ENCODE data around the gene ZNF74. TPM values are rescaled to one million over a fixed set of nuclear protein-coding genes. Genes with fewer than 3 reads are reported as not detected.

Gene ZNF74
- total and polyA plus RNA-seq, 10 of the 15 experiments (the other 5 are each of a cell fraction or from before 2014, with no cell fraction given) = 0.37 to 9.3 (median 5.1) TPM

- no peak for TF ChIP-seq BCLAF1 (IDR thresholded peaks at IDR 0.05)
Measured at GRCh38 chr22:20423008-20423905, 29.3 kb downstream of the ZNF74 start (continued).

DNA sequence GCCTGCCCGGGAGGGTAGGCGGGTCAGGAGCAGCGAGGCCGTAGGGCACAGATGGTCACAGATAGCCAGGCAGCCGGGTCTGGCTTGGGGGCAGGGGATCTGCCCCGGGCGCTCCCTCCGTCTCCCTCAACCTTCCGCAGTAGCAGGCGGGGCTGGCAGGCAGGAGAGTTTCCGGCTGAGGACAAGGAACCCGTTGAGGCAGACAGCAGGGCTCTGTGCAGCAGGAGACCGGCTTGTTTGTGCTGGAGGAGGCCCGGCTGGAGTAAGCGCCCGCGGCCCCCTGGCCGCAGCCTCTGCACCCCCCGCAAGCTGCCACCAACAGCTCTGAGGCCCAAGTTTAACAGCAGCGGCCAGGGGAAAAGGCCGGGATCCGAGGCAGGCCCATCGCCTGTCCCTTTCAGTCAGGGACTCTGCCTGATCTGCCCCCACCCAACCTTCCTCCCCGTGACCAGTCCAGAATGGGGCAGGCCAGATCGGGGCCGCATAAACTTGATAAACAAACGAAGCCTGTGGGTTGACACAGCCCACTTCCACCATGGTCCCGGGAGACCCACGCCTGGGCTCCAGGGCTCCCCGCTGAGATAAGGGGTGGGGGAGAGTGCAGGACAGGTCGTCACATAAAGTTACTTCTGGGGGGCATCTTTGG, 30.1 kb downstream of the ZNF74 start:
- Histone ChIP-seq H3K4me2 (ENCODE audit: control insufficient read depth, insufficient read depth) (no peak overlapping the region), H4K20me1 (ENCODE audit: control insufficient read depth, insufficient read depth) (no peaks in the 10 kb centered on the region), H3K9me3 (replicated peaks; ENCODE audit: control insufficient read depth, insufficient read depth, low read length) (no peaks in the 10 kb centered on the region; the same call in 2 of the 3 replicates), H3K36me3 (ENCODE audit: control insufficient read depth in 2 of 2, insufficient read depth in 2 of 2, low read length in 1 of 2) (no peaks in the 10 kb centered on the region), H3K4me3 (no peak overlapping the region), H3K79me2 (ENCODE audit: control insufficient read depth, insufficient read depth, low read length) (no peaks in the 10 kb centered on the region), H2AFZ (ENCODE audit: control insufficient read depth, low read depth, low read length) (no peak overlapping the region), H3K27ac (ENCODE audit: control insufficient read depth, insufficient read depth) (no peak overlapping the region), H3K4me1 (ENCODE audit: control insufficient read depth, insufficient read depth, low read length) (peaks cover 2% of the 10 kb centered on the region; the same call in 1 of the 2 replicates), H3K27me3 (replicated peaks in 1 of 2; ENCODE audit: control insufficient read depth in 2 of 2, insufficient read depth in 2 of 2, low read length in 1 of 2) (peaks cover 0 to 9% of the 10 kb centered on the region in 2 experiments; a peak in 3 of 4 replicates), H3K9ac (ENCODE audit: control insufficient read depth, insufficient read depth, low read length) (no peak overlapping the region)
- FAIRE-seq (no peak), ATAC-seq (no peak), DNase-seq (ENCODE audit: low read depth, low spot score) (no peak)
- ChIA-PET RAD21 (ENCODE audit: unreplicated experiment) (no interaction called here), SMC1A (ENCODE audit: uncharacterized antibody, unreplicated experiment) (no interaction called here), POLR2A (no interaction called here), CTCF (no interaction called here)
- TF ChIP-seq ZNF207 (IDR thresholded peaks at IDR 0.05; ENCODE audit: borderline replicate concordance) (no peak), SPI1 (IDR thresholded peaks at IDR 0.05; ENCODE audit: borderline replicate concordance, insufficient read depth, low read depth, low read length) (no peak), KAT2A (conservative IDR thresholded peaks at IDR 0.05; ENCODE audit: control insufficient read depth, low read depth, low read length) (no peak), HDAC2 (IDR thresholded peaks at IDR 0.05) (no peak), YY1 (IDR thresholded peaks at IDR 0.05; ENCODE audit: low read depth, low read length) (no peak), PML (IDR thresholded peaks at IDR 0.05; ENCODE audit: low read length) (no peak), TARDBP (IDR thresholded peaks at IDR 0.05; ENCODE audit: borderline replicate concordance) (no peak), BHLHE40 (IDR thresholded peaks at IDR 0.05; ENCODE audit: borderline replicate concordance in 1 of 2, low read depth in 2 of 2, low read length in 1 of 2) (no peak)
- TF ChIP-seq, protein P1, sequence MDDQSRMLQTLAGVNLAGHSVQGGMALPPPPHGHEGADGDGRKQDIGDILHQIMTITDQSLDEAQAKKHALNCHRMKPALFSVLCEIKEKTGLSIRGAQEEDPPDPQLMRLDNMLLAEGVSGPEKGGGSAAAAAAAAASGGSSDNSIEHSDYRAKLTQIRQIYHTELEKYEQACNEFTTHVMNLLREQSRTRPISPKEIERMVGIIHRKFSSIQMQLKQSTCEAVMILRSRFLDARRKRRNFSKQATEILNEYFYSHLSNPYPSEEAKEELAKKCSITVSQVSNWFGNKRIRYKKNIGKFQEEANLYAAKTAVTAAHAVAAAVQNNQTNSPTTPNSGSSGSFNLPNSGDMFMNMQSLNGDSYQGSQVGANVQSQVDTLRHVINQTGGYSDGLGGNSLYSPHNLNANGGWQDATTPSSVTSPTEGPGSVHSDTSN (IDR thresholded peaks at IDR 0.05; ENCODE audit: insufficient replicate concordance, low read depth, low read length) = no peak
- intact Hi-C loops (cut with micrococcal nuclease; ENCODE audit: unreplicated experiment) = no loop called here
- BruUV-seq (replicated peaks) = no TSS peak
- in situ Hi-C loops (cut with MboI) = loop anchor here (5.0 kb wide), 2 partner anchors 33 to 68 kb away; no protein-coding TSS in a partner anchor
- WGBS (ENCODE audit: insufficient coverage, insufficient replicate concordance, low lambda C conversion rate, missing lambda C conversion rate) = 39% methylated on average over 28 of the region's 31 CpGs
